SK-N-DZ (cell line): ENCODE data around the gene PPM1A.
"Not testable (repeated sequence)": the region's sequence is repeated elsewhere in the genome, so short reads cannot be mapped to it uniquely, and the experiment has no call there.

Source experiments
- DNase-seq: peaks from one replicate; pipeline ENCODE4 v3.0.0-alpha.2; 2015; ENCODE audit warnings: low spot score

PPM1A gene

DNA sequence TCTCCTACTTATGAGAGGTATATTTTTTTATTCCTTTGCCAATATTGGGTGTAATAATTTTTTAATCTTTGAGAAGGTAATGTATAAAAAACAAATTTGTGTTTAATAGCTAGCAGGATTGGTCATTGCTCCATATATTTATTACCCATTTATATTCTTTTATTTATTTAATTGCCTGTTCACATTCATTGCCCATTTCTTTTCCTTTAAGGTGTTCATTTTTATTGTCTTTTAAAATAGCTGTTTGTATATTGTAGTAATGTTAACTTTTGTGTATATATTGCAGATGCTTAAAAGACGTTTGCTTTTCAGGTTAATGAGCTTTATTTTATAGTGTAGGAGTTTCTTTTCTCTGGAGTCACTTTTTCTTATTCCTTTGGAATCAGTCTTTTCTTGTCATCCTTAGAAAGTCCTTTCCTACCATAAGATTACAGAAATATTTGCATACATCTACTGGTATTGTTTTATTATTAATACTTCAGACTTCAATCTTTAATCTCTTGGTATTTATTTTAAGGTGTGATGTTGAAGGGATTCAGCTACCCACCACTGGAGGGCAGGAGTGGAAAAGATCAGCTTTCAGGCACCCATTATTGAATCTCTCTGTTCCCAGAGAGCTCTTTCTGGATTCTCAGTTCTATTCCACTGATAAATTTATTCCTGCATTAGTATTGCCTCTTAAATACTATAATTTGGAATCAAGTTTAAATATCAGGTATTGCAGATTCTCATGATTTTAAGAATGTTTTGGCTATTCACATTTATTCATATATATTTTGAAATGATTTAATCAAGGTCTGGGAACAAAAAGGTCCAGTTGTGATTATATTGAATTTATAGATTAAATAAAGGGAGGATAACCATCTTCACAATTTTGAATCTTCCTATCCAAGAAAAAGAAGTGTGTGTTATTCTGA lies 17.3 kb downstream of the PPM1A start:
- DNase-seq, result no peak

DNA sequence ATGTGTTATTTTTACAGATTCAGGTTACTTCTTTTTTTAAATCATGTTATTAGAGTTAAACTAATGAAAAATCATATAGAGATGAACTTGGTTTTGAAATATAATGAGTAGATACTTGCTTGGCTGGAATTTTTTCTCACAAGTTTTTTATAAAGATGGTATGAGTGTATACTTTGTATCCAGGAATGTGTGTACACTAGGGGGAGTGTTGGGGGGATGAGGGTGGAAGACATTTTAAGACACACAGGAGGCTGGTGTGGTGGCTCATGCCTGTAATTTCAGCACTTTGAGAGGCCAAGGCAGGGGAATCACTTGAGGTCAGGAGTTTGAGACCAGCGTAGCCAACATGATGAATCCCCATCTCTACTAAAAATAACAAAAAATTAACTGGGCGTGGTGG lies 23.2 kb downstream of the PPM1A start:
- no peak for DNase-seq

DNA sequence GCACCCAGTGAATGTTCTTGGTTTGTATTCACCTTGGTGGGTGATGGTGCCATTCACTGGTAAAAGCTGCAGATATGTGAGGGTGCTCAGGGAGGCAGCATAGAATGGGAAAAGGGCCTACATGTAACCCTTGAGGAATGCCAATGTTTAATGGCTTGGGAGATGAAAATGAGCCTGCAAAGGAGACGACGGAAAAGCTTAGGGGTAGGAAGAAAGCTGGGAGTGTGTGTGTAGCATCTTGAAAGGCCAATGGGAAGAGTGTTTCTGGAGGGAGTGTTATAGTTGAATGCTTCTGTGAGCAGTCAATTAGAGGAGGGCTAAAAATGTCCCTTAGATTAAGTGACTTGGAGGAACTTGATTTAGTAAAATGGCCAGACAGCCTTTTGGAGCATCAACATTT lies 24.9 kb downstream of the PPM1A start:
- DNase-seq, result no peak

DNA sequence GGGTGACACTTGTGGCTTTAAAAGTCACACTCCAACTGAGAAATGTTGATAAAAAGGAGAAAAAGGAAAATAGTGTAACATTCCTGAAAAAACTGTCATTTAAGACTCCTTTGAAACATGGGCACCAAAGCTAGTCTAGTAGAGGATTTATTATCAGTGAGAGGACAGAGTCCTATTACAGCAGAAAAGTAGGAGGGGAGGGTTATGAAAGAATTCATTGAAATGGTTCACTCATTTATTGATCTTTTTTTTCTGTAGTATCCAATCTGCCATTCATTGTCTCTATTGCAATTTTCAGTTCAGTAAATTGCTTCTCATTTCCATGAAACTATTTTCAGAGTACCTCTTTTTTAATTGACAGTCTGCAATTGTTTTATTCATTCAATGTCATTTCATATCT lies 25.4 kb downstream of the PPM1A start:
- DNase-seq, result no peak

DNA sequence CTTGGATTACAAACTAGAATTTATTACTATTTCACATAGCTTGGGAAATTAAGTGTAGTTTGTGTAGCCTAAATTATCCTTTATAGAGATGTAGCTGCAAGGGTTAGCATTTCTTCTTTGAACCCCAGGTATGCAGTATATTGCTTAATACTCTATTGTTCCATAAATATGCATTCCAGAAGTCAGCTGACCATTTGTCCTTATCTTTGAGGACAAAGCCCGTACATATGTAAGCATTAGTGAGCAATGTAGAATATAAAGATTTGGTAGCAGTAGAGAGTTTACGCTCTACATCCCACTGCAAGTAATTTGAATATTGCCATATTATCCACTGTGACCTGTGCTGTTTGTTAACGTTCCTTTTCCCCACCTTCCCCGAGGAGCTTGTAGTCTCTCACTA lies 26.9 kb downstream of the PPM1A start:
- DNase-seq, result no peak

DNA sequence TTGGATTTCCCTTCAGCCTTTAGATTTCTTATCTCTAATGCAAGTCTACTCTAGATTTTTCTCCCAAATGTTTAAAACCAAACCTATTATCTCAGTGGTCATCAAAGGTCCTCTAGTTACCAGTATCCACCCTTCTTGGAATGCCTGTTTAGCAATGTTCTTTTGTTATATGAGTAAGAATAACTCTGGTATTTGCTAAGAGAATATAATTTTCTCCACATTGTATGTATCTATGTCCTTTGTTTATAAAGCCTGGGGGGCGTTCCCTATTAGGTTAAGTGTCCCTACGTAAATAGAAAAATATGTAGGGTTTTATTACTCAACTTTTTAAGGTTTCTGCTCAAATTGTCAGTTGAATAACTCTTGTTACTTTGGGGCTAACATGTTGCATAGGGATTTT lies 27.3 kb downstream of the PPM1A start:
- DNase-seq, result no peak

DNA sequence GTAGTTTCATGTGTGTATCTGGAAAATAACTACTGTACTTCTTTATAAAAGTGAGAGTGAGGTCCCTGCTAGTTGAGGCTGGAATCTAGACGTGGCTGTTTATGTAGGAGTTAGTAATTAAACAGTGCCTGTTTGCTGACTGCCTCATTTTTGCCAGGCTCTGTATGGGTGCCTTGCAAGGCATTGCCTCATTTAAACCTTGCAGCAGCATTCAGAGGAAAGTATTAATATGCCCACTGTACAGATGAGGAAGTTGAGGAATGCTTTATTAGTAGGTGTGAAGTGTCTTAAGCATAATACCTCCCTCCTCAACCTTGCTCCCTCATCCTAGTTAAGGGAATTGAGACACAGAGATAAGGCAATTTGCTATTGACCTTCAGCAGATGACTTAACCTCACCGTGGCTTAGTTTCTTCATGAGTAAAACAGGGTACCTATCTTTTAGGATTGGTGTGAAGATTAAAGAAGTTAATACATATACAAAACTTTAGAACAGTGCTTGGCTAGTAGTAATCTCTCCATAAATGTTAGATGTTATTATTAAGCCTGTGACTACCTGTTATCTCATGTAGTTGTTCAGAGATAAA lies 28.7 kb downstream of the PPM1A start:
- DNase-seq, result no peak

DNA sequence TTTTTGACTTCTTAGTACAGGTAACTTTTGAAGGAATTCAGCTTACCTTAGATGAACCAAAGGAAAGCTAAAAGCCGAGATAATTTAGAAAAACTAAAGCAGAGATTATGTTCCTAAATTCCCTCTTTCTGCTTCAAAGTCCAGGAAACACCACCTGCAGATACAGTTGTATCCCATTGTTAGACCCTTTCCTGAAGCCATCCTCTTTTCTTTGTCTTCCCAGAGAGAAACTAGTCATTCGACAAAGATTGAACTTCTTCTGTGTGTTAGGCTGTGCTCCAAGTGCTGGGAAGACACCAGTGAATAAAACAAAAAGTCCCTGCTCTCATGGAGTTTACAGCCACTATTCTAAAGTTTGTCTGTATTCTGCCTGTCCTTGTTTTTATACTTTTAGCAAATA lies 29.3 kb downstream of the PPM1A start:
- no peak for DNase-seq

DNA sequence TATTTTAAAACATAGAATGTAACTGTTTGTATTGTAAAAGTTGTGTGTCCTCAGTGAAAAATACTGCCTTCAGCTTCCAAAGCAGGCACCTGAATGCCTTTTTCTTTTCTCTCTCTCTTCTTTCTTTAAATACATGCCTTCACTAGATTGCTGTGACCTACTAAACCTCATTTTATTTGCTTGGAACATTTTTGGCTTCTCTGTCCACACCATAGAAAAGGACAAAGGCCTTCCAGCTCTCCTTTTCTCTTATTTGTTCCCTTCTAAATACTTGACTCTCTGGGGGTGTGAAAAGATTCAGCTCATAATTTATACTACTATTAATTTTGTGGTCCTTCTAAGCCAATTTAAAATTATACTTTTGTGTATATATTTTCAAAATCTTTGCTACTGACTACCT lies 38.4 kb downstream of the PPM1A start:
- DNase-seq, result no peak

DNA sequence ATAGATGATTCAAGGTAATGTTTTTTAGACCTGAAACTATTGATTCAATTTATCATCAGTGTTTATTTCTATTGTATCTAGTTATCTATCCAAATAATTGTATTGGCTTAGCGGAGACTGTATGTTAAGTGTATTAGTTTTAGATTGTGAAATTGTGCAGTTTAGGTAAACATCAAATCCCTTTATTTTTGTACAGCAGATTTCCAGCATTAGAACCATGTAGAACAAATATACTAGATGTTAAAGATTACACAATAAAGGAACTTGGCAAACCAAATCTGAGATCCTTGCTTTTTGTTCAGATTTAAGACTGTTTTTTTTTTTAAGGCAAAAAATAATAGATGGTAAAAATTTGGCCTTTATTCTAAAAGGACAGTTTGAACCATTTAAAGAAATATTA lies 39.3 kb downstream of the PPM1A start:
- DNase-seq, result no peak

DNA sequence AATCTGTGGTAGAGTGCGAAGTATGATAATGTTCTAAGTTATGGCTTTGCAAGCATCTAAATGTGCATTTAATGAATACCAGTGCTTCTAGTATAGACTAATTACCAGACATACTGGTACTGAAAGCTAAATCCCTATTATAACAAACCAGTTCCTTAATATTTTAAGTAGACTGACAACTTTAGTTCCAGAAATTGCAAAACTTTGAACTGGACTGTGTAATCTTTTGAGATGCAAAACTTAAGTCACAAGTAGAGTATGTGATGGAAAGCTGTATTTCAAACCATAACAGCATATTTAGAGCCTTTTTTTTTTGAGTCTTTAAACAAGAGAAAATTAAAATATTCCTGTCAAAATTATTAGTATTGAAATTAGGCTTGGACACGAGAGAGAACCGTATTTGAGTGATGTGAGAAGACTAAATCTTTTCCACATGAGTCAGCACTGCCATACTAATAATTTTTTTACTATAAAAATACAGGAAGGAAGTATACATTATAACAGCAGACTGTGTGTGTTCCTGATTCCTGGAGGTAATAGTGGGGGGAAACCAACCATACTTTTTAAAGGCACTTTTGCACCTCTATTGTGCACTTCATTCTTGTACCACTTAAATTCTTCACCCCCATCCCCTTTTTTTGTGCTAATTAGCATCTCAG lies 45.5 kb downstream of the PPM1A start:
- DNase-seq, result no peak

DNA sequence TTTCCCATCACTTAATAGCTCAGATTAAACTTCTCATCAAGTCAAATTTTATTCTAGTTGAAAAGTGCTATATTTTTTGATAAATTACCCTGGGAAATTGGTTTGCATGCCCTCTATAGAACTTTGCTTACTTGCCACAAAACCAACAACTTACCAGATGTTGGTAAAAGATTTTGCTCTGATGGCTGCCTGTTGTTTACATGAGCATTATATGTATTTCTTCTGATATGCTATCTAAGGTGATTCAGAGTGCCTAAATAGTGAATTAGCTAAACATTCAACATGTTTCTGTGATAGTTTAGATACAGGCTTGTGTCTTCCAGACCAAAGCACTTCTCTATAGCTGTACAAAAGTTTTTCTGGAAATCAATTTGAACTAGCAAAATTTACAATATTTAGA lies 51.0 kb downstream of the PPM1A start:
- no peak for DNase-seq

DNA sequence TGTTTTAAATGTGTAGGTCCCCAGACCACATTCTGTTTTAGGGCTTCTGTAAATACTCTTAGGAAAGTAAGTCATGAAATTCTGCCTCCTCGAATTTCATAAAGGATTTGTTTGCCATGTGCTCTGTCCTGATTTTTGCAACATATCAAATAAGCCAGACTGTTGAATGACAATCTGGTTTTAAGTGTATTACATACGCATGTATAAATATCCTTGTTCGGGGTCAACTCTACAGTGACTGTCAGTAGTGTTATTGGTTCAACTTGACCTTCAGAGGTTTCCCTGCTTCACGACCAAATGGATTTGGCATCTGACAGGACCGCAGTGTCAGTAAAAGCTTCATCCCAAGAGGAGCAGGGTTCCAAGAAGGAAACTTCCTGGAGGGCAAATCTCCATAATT lies 52.7 kb downstream of the PPM1A start:
- no peak for DNase-seq

DNA sequence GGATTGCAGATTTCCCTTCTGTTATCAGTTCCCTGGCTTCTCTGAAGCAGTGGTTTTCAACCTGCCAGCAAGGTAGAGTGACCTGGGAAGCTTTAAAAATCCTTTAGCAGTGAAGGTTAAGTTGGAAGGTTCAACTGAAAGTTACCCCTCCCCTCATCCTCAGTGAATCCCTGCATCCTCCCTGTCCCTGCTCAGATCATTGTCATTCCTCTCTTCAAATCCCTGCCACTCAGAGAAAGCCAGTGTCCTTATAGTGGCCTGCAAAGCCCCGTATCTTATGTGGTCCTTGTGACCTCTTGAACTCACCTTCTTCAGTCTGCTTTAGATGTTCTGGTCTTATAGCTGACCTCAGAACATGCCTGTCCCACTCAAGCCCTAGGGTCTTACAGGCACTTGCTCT lies 53.6 kb downstream of the PPM1A start:
- no peak for DNase-seq

DNA sequence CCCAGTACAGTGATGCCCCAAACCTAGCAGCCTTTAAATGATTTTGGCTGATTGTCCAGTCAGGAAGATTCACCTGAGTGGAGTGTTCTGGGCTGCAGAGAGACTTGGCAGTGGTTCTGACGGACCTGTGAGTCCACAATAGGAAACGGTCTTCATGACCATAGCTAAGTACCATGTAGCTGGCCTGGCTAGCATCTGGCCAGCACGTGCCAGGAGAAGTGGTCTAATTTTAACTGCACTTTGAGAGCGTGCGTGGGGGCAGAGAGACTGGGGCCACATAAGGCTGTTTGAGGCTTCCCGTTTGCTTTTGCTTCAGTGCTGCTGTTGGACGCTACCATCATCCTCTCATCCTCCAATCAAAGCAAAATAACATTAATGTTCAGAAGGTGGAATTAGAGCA lies 54.7 kb downstream of the PPM1A start:
- DNase-seq, result no peak

DNA sequence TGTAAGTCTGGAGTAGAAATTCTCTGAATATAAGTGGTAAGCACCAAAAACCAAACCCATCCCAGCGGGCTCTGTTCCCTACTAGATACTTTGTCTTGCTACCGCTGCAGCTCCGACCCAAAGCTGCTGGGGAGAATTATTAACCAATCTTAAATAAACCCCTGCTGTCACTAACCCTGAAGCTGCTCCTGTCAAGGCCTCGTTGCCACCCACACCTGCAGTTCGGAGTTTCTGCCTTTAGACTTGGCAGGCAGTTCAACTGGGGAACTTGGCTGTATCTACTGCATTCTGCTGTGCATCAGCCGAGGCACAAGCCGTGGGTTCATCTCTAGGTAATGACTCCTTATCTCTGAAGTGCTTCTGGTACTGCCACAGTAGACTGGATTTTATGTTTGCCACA lies 55.5 kb downstream of the PPM1A start:
- DNase-seq, result no peak

DNA sequence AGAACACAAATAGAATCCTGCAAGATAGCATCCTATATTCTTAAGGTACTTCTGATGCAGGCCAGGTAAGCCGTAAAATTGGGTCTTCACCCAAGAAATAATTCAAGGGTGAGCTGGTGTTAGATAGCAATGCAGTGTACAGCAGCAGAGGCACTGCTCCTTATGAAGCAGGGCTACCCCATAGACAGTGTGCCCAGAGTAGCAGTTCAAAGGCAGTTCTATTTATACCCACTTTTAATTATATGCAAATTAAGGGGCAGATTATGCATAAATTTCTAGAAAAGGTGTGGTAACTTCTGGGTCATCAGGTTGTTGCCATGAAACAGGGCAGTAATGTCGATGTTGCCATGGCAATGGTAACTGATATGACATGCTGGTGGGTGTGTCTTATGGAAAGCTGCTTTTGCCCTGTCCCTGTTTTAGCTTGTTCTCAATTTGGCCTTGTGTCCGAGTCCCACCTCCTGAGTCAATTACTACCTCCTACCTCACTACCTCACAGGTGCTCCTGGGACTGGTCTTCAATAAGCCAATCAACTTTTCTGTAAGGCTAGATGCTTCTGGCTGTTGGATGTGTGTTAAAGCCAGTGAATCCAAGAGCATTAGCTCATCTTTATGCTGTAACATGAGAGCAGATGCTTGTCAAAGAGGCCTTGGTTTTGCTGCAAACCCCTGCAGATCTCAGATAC lies 61.0 kb downstream of the PPM1A start:
- peak; percentile 35 for DNase-seq

DNA sequence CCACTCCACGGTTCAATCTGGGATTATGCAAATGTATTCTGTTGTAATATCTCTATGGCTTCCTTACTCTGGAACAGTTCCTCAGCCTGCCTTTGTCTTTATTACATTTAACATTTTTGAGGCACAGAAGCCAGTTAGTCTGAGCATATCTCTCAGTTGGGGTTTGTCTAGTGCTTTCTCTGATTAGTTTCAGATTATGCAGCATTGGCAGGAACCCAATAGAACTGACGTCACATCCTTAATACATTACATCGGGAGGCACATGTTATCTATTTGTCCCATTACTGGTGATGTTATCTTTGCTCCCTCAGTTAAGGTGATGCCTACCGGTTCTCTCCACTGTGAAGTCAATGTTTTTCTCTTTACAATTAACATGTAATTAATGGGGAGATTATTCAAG lies 62.4 kb downstream of the PPM1A start:
- DNase-seq, result no peak

DNA sequence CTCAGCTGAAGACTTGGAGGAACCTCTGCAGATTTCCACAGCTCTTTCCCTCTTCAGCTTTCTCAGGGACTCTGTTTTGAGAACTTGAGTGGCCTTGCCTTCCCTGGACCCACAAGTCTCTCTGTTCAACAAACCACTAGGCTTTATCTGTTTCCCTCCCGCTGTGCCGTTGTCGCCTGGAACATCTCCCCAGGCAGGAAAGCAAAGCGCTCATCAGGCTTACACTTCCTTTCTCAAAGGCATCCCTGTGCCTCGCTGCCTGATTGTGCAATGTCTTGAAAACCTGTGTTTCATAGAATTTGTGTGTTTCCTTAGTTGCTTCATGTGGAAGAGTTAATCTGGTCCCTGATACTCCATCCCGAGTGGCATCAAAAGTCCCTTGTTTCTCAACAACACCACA lies 64.1 kb downstream of the PPM1A start:
- DNase-seq, result no peak

DNA sequence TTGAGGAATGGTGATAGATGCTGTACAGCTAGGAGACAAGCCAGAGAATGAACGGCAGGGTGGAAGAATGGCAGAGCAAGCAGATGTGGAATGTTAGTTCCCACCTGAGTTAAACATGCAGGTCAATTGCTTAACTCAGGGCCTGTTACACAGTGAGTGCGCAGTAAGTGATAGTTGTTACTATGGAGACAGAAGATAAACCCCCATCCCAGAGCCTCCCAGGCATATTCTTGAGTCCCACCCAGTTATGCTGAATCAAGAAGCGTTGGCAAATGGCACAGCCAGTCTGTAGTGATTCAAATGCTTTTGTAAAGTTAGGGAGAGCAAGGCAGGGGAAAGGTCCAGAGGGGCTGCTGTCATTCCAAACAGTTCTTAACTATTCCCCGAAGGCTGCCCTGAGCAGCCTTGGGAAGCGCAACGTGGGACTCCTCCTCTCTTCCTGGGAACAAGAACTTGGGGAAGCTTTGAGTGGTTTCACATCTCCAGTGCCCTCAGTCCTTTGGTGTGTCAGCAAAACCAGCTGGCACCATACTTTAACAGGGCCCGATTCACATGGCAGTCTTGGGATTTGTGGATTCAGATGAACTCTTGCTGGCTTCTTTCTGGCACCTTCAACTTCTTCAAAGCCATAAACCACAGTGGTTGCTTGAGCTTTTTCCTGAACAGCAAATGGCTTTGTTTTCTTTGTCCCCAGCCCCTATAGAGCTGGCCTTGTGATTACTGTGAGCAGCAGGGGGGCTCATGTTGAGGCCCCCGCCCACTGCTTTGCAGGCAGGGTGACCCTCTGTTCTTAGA lies 66.4 kb downstream of the PPM1A start:
- no peak for DNase-seq

DNA sequence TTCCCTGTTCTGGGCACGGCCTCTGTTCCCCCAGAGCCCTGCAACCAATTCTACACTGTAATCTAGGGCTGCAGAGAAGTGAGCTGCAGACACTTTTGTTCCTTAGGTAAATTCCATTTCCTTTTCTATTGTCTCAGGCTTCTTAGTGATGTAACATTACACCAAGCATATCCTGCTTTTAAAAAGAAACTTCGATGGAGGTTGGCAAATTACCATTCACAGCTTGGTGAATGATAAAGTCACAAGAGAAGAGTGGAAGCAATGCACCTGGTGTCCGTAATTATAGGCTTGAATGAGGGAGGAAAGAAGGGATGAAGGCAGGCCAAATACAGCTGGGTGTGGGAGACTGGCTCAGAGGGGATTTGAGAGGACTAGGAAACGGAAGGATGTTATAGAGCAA lies 68.6 kb downstream of the PPM1A start:
- no peak for DNase-seq

DNA sequence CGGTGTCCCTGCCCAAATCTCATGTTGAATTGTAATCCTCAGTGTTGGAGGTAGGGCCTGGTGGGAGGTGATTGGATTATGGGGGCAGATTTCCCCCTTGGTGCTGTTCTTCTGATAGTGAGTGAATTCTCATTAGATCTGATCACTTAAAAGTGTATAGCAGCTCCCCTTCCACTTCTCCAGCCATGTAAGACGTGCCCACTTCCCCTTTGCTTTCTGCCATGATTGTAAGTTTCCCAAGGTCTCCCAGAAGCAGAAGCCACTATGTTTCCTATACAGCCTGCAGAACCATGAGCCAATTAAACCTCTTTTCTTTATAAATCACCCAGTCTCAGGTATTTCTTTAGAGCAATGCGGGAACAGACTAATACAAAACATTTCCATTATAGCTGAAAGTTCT lies 71.8 kb downstream of the PPM1A start:
- not testable (repeated sequence) for DNase-seq
